K562 (cell line): Measurements from ENCODE around the gene UPF1. TPM values are rescaled to one million over a fixed set of nuclear protein-coding genes. Genes with fewer than 3 reads are reported as not detected.

Source experiments
- DDX20 ChIP-seq: fragments of 450-650 bp; IDR thresholded peaks from 2 replicates; pipeline ENCODE4 v1.6.1; 2016; ENCODE audit warnings: missing genetic modification characterization, low read depth, mild to moderate bottlenecking, missing compliant biosample characterization, moderate library complexity
- FOXA1 ChIP-seq: fragments of 450-650 bp; IDR thresholded peaks from 2 replicates; pipeline ENCODE4 v1.6.1; 2016; ENCODE audit warnings: mild to moderate bottlenecking, borderline replicate concordance
- KLF6 ChIP-seq: fragments of 250-450 bp; sonication (Bioruptor Pico); IDR thresholded peaks from 2 replicates; pipeline ENCODE4 v1.4.0; 2020; ENCODE audit warnings: mild to moderate bottlenecking, moderate library complexity, borderline replicate concordance
- LEF1 ChIP-seq: fragments of 450-650 bp; IDR thresholded peaks from 2 replicates; pipeline ENCODE4 v1.6.1; 2016; ENCODE audit warnings: mild to moderate bottlenecking
- RBM25 ChIP-seq: fragments of 200-400 bp; formaldehyde crosslinking; IDR thresholded peaks from 2 replicates; pipeline ENCODE4 v1.6.1; 2018; ENCODE audit warnings: low read length, low read depth, moderate library complexity; ENCODE audit not compliant: severe bottlenecking
- polyA plus RNA-seq, 8 experiments: library from polyadenylated mRNA; depleted of rRNA in 4 of 8; stranded (reverse) in 5 of 8; unstranded in 3 of 8; fragments of >200 nt; fragmentation: Nextera tagmentation in 2 of 8; fragmentation: Illumina TruSeq in 1 of 8; extraction: Ambion mirVana in 2 of 8; extraction: Trizol in 1 of 8; gene quantifications; 2 replicates each; pipeline versions ENCODE4 v1.2.1 to v1.2.3, GENCODE V29; 2011 to 2014; ENCODE audit warnings: inconsistent platforms in 1 of 8, missing spikeins in 1 of 8
- total RNA-seq, 7 experiments: library from RNA; depleted of rRNA in 6 of 7; stranded (reverse); fragments of >200 nt in 6 of 7; fragmentation: Illumina TruSeq in 2 of 7; extraction: Trizol in 2 of 7; gene quantifications; 2 replicates each; pipeline versions ENCODE4 v1.2.1 to v1.2.3, GENCODE V29; 2011 to 2021; ENCODE audit warnings: low replicate concordance in 1 of 7
- TF ChIP-seq, protein P1 (sequence below): sonication (generic); IDR thresholded peaks from 2 replicates; pipeline ENCODE4 v1.6.1; 2016
- TF ChIP-seq, protein P2 (sequence below): fragments of 450-650 bp; IDR thresholded peaks from 2 replicates; pipeline ENCODE4 v1.6.1; 2016
- TF ChIP-seq, protein P3 (sequence below): sonication (generic); formaldehyde crosslinking; IDR thresholded peaks from 2 replicates; pipeline ENCODE4 v1.8.0; 2022; ENCODE audit warnings: missing genetic modification reagents, mild to moderate bottlenecking, moderate library complexity, borderline replicate concordance
- TF ChIP-seq, protein P4 (sequence below): fragments of 450-650 bp; IDR thresholded peaks from 2 replicates; pipeline ENCODE4 v1.6.1; 2017; ENCODE audit warnings: antibody characterized with exemption, mild to moderate bottlenecking
- TF ChIP-seq, protein P5 (sequence below): fragments of 450-650 bp; formaldehyde crosslinking; IDR thresholded peaks from 2 replicates; pipeline ENCODE4 v1.4.0; 2020; ENCODE audit warnings: mild to moderate bottlenecking, moderate library complexity
- TF ChIP-seq, protein P6 (sequence below): fragments of 450-650 bp; IDR thresholded peaks from 2 replicates; pipeline ENCODE4 v1.6.1; 2017; ENCODE audit warnings: mild to moderate bottlenecking, moderate library complexity

The UPF1 gene
- total and polyA plus RNA-seq, 9 of the 15 experiments (the other 6 are each of a cell fraction or from before 2014, with no cell fraction given): 0.34 to 103 (median 27.9) TPM

DNA sequence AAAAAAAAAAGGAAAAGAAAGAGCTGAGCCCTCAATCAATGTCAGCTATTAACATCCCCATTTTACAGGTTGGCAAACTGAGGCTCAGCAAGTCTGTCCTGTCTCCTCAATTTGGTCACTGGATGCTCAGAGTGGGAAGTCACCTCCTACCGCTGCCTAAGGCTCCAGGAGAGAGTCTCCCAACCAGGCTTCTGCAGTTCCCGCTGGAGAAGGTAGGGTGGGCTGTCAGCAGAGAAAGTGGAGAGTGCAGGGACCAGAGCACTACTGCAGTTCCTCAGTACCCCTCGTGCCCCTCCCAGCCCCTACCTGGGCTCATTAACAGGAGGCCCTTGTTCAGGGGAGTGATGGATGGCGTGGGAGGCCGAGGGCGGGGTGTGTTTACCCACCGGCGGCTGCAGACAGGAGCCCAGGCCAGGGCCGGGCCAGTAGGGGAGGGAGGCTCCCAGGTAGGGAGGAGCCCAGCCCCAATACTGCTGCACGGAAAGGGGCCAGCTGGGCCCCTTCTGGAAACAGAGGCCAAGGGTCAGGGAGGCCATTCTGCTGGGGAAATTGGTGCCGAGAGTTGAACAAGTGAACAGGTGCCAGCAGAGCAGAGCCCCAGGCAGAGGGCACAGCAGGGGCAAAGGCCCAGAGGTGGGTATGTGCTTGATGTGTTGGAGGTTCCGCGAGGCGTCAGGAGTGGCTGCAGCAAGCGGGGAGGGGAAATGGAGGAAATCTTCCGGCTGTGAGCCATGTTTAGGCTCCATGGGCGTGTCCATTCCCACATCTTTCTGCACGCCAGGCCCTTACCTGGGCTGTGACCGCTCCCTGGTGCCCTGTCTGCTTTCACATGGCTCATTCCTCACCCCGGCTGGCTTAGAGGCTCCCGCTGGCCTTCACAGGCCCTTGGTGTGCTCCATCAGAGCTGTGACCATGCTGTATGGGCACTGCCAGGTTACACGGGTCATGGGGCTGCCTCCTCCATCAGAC is 33.1 kb upstream of the UPF1 start (continued):
- TF ChIP-seq, protein P1, sequence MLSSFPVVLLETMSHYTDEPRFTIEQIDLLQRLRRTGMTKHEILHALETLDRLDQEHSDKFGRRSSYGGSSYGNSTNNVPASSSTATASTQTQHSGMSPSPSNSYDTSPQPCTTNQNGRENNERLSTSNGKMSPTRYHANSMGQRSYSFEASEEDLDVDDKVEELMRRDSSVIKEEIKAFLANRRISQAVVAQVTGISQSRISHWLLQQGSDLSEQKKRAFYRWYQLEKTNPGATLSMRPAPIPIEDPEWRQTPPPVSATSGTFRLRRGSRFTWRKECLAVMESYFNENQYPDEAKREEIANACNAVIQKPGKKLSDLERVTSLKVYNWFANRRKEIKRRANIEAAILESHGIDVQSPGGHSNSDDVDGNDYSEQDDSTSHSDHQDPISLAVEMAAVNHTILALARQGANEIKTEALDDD: no peak
- TF ChIP-seq, protein P2, sequence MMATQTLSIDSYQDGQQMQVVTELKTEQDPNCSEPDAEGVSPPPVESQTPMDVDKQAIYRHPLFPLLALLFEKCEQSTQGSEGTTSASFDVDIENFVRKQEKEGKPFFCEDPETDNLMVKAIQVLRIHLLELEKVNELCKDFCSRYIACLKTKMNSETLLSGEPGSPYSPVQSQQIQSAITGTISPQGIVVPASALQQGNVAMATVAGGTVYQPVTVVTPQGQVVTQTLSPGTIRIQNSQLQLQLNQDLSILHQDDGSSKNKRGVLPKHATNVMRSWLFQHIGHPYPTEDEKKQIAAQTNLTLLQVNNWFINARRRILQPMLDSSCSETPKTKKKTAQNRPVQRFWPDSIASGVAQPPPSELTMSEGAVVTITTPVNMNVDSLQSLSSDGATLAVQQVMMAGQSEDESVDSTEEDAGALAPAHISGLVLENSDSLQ: peak; percentile 43
- no peak for TF ChIP-seq LEF1
- TF ChIP-seq KLF6: no peak
- TF ChIP-seq RBM25: peak; percentile 86
- TF ChIP-seq, protein P3, sequence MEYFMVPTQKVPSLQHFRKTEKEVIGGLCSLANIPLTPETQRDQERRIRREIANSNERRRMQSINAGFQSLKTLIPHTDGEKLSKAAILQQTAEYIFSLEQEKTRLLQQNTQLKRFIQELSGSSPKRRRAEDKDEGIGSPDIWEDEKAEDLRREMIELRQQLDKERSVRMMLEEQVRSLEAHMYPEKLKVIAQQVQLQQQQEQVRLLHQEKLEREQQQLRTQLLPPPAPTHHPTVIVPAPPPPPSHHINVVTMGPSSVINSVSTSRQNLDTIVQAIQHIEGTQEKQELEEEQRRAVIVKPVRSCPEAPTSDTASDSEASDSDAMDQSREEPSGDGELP (CRISPR knock-in tag): 0 out of 2 replicates have a peak, but pooled peaks have one; percentile 18
- TF ChIP-seq, protein P4, sequence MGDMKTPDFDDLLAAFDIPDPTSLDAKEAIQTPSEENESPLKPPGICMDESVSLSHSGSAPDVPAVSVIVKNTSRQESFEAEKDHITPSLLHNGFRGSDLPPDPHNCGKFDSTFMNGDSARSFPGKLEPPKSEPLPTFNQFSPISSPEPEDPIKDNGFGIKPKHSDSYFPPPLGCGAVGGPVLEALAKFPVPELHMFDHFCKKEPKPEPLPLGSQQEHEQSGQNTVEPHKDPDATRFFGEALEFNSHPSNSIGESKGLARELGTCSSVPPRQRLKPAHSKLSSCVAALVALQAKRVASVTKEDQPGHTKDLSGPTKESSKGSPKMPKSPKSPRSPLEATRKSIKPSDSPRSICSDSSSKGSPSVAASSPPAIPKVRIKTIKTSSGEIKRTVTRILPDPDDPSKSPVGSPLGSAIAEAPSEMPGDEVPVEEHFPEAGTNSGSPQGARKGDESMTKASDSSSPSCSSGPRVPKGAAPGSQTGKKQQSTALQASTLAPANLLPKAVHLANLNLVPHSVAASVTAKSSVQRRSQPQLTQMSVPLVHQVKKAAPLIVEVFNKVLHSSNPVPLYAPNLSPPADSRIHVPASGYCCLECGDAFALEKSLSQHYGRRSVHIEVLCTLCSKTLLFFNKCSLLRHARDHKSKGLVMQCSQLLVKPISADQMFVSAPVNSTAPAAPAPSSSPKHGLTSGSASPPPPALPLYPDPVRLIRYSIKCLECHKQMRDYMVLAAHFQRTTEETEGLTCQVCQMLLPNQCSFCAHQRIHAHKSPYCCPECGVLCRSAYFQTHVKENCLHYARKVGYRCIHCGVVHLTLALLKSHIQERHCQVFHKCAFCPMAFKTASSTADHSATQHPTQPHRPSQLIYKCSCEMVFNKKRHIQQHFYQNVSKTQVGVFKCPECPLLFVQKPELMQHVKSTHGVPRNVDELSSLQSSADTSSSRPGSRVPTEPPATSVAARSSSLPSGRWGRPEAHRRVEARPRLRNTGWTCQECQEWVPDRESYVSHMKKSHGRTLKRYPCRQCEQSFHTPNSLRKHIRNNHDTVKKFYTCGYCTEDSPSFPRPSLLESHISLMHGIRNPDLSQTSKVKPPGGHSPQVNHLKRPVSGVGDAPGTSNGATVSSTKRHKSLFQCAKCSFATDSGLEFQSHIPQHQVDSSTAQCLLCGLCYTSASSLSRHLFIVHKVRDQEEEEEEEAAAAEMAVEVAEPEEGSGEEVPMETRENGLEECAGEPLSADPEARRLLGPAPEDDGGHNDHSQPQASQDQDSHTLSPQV: no peak
- no peak for TF ChIP-seq FOXA1
- TF ChIP-seq, protein P5, sequence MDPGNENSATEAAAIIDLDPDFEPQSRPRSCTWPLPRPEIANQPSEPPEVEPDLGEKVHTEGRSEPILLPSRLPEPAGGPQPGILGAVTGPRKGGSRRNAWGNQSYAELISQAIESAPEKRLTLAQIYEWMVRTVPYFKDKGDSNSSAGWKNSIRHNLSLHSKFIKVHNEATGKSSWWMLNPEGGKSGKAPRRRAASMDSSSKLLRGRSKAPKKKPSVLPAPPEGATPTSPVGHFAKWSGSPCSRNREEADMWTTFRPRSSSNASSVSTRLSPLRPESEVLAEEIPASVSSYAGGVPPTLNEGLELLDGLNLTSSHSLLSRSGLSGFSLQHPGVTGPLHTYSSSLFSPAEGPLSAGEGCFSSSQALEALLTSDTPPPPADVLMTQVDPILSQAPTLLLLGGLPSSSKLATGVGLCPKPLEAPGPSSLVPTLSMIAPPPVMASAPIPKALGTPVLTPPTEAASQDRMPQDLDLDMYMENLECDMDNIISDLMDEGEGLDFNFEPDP: no peak
- TF ChIP-seq DDX20 (tag): no peak
- TF ChIP-seq, protein P6, sequence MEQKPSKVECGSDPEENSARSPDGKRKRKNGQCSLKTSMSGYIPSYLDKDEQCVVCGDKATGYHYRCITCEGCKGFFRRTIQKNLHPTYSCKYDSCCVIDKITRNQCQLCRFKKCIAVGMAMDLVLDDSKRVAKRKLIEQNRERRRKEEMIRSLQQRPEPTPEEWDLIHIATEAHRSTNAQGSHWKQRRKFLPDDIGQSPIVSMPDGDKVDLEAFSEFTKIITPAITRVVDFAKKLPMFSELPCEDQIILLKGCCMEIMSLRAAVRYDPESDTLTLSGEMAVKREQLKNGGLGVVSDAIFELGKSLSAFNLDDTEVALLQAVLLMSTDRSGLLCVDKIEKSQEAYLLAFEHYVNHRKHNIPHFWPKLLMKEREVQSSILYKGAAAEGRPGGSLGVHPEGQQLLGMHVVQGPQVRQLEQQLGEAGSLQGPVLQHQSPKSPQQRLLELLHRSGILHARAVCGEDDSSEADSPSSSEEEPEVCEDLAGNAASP: no peak
